ENCODE data around the gene STPG1. TPM values are rescaled to one million over a fixed set of nuclear protein-coding genes. Genes with fewer than 3 reads are reported as not detected.
A peak's percentile ranks its signal among the peaks of the same experiment; 100 is the strongest.

Gene STPG1
- total RNA-seq, 1 experiment from 2014 or later, result 14.9 TPM

GRCh38 chr1:24392604-24392946 is 21.0 kb downstream of the STPG1 start:
- ChIA-PET CTCF (interaction anchor here (0.7 to 4.3 kb wide), 7 partner anchors 11 to 242 kb away, joined by 3 to 64 read pairs (median 8); partner anchors contain the start of gene NIPAL3), POLR2A (ENCODE audit: unreplicated experiment) (interaction anchor here (0.6 kb wide), 1 partner anchor 62 kb away, joined by 3 read pairs; no protein-coding TSS in a partner anchor)
- H3K9me3 ChIP-seq (ENCODE audit: low read length), result no peaks in the 10 kb centered on the region
- H3K4me1 ChIP-seq (ENCODE audit: insufficient read depth, low read length), result peaks cover 37% of the 10 kb centered on the region
- no peak overlapping the region for H2AFZ ChIP-seq (ENCODE audit: low read length)
- H3K27ac ChIP-seq (ENCODE audit: low read length), result no peak overlapping the region; the same call in 1 of the 2 replicates
- intact Hi-C loops (cut with micrococcal nuclease), result loop anchor here (5.0 kb wide), 2 partner anchors 100 to 320 kb away; no protein-coding TSS in a partner anchor
- BruUV-seq (replicated peaks), result no TSS peak
- no peaks in the 10 kb centered on the region for H4K20me1 ChIP-seq (ENCODE audit: low read length)
- H3K79me2 ChIP-seq (ENCODE audit: low read length), result no peaks in the 10 kb centered on the region
- H3K4me3 ChIP-seq (ENCODE audit: low read length), result no peak overlapping the region
- no peaks in the 10 kb centered on the region for H3K27me3 ChIP-seq (ENCODE audit: low read length)
- DNase-seq (no peak), ATAC-seq (no peak)
- H3K4me2 ChIP-seq (ENCODE audit: low read length), result no peak overlapping the region
- H3K9ac ChIP-seq (ENCODE audit: low read length), result no peak overlapping the region
- H3K9me2 ChIP-seq (replicated peaks; ENCODE audit: low read length), result no peaks in the 10 kb centered on the region
- 0 out of 2 replicates have a peak, but pooled peaks have one; percentile 20 for TF ChIP-seq CTCF (conservative IDR thresholded peaks at IDR 0.05; ENCODE audit: low read depth, low read length)
- no peak for TF ChIP-seq EZH2 (IDR thresholded peaks at IDR 0.05; ENCODE audit: low read length, unreplicated experiment)
- no peak for TF ChIP-seq EZH2phosphoT487 (IDR thresholded peaks at IDR 0.05; ENCODE audit: borderline replicate concordance, low read length)
- no peaks in the 10 kb centered on the region for H3F3A ChIP-seq (ENCODE audit: low read length, unreplicated experiment)
- H3K36me3 ChIP-seq (ENCODE audit: low read depth, low read length), result no peaks in the 10 kb centered on the region

DNA sequence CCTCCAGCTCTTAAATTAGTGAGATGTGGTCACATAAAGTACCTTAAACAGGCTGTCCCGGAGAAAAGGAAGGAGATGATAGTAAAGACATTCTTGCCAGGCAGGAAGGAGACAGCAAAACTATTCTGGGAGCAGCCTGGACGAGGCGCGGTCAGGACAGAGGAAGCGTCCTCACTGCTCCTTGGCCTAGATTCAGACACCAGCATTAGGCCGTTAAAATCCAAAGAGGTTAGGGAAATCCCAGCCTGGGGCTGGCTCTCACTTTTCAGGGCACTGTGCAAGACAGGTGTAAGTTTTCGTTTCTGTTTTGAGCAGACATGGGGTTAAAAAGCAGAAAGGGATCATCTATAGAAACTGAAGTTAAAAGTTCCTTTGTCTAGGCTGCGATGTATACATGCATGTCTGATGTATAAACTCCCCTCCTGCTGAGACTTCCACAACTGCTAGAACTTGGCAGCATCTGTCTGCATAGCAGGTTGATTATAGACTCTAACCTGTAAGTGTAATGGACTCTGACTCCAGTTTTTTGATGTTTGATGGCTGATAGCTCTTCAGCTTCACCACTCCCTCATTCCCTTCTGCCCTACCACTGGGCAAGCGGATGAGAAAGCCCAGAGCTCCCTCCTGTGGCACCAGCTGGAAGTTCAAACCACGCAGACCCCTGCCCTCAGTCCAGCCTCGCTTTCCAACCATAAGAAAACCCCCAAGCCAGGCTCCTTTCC is 21.5 kb downstream of the STPG1 start:
- Histone ChIP-seq H4K20me1 (ENCODE audit: low read length) (no peaks in the 10 kb centered on the region), H3K4me2 (ENCODE audit: low read length) (peak overlapping the region; percentile 89), H3K9me3 (ENCODE audit: low read length) (no peaks in the 10 kb centered on the region), H3K27me3 (ENCODE audit: low read length) (no peaks in the 10 kb centered on the region), H2AFZ (ENCODE audit: low read length) (peak overlapping the region; percentile 67), H3F3A (ENCODE audit: low read length, unreplicated experiment) (no peaks in the 10 kb centered on the region), H3K9me2 (replicated peaks; ENCODE audit: low read length) (no peaks in the 10 kb centered on the region), H3K27ac (ENCODE audit: low read length) (peak overlapping the region; percentile 75), H3K79me2 (ENCODE audit: low read length) (no peaks in the 10 kb centered on the region), H3K4me1 (ENCODE audit: insufficient read depth, low read length) (peaks cover 37% of the 10 kb centered on the region), H3K36me3 (ENCODE audit: low read depth, low read length) (no peaks in the 10 kb centered on the region), H3K4me3 (ENCODE audit: low read length) (peak overlapping the region; percentile 60), H3K9ac (ENCODE audit: low read length) (peak overlapping the region; percentile 64)
- no peak for TF ChIP-seq EZH2 (IDR thresholded peaks at IDR 0.05; ENCODE audit: low read length, unreplicated experiment)
- TF ChIP-seq EZH2phosphoT487 (IDR thresholded peaks at IDR 0.05; ENCODE audit: borderline replicate concordance, low read length), result no peak
- peak; percentile 92 for TF ChIP-seq CTCF (conservative IDR thresholded peaks at IDR 0.05; ENCODE audit: low read depth, low read length)
- no TSS peak for BruUV-seq (replicated peaks)
- intact Hi-C loops (cut with micrococcal nuclease), result loop anchor here (1.0 to 5.0 kb wide), 8 partner anchors 17 to 320 kb away; no protein-coding TSS in a partner anchor
- DNase-seq, result peak; percentile 79
- CTCF ChIA-PET, result interaction anchor here (0.6 to 4.3 kb wide), 18 partner anchors 11 to 292 kb away, joined by 3 to 64 read pairs (median 4); partner anchors contain the start of genes GRHL3 and NIPAL3
- peak; percentile 80 for ATAC-seq
- POLR2A ChIA-PET (ENCODE audit: unreplicated experiment), result interaction anchor here (0.5 to 0.6 kb wide), 3 partner anchors 10 to 193 kb away, joined by 3 to 11 read pairs (median 3); no protein-coding TSS in a partner anchor
